KMS-11 (cell line): ENCODE data around the gene TMPRSS7.

Source experiments
- H2AFZ ChIP-seq: fragments of 200-600 bp; sonication (generic); 2 replicates; pipeline ENCODE4 v1.6.1; 2016; ENCODE audit warnings: antibody characterized with exemption, mixed run types, low read depth
- H3K27ac ChIP-seq: fragments of 200-600 bp; sonication (generic); 2 replicates; pipeline ENCODE4 v1.6.1; 2016; ENCODE audit warnings: mild to moderate bottlenecking, mixed run types
- H3K27me3 ChIP-seq: fragments of 200-600 bp; sonication (generic); 2 replicates; pipeline ENCODE4 v1.6.1; 2017; ENCODE audit warnings: mild to moderate bottlenecking, low read depth, mixed run types, moderate library complexity; ENCODE audit not compliant: insufficient read depth
- H3K36me3 ChIP-seq: fragments of 200-600 bp; sonication (generic); 2 replicates; pipeline ENCODE4 v1.6.1; 2017; ENCODE audit warnings: mild to moderate bottlenecking, mixed run types; ENCODE audit not compliant: insufficient read depth
- H3K4me1 ChIP-seq: fragments of 200-600 bp; sonication (generic); 2 replicates; pipeline ENCODE4 v1.6.1; 2016; ENCODE audit warnings: mild to moderate bottlenecking, low read depth, mixed run types; ENCODE audit not compliant: poor library complexity, severe bottlenecking
- H3K4me2 ChIP-seq: fragments of 200-600 bp; sonication (generic); 2 replicates; pipeline ENCODE4 v1.7.0; 2016; ENCODE audit warnings: mild to moderate bottlenecking, mixed run types
- H3K4me3 ChIP-seq: fragments of 200-600 bp; sonication (generic); IDR thresholded peaks from 2 replicates; pipeline ENCODE4 v1.6.1; 2017; ENCODE audit warnings: low read depth, low read length, mixed read lengths; ENCODE audit not compliant: insufficient read depth
- H3K79me2 ChIP-seq: fragments of 200-600 bp; sonication (generic); 2 replicates; pipeline ENCODE4 v1.6.1; 2016; ENCODE audit warnings: low read depth, mixed run types; ENCODE audit not compliant: insufficient read depth
- H3K9ac ChIP-seq: fragments of 200-600 bp; sonication (generic); 2 replicates; pipeline ENCODE4 v1.6.1; 2016; ENCODE audit warnings: mild to moderate bottlenecking, mixed run types
- H4K20me1 ChIP-seq: fragments of 200-600 bp; sonication (generic); 2 replicates; pipeline ENCODE4 v1.6.1; 2016; ENCODE audit warnings: mild to moderate bottlenecking, mixed run types; ENCODE audit not compliant: insufficient read depth
- CTCF ChIP-seq: fragments of 200-600 bp; sonication (generic); conservative IDR thresholded peaks from 2 replicates; pipeline ENCODE4 v1.6.1; 2017; ENCODE audit warnings: low read depth, mild to moderate bottlenecking, antibody characterized with exemption, low read length, moderate library complexity, mixed read lengths

The TMPRSS7 gene

GRCh38 chr3:112111785-112112402 is 77.4 kb downstream of the TMPRSS7 start:
- H2AFZ ChIP-seq: no peak overlapping the region
- no peak overlapping the region for H3K27ac ChIP-seq
- peaks cover 37% of the 10 kb centered on the region for H3K4me1 ChIP-seq
- H3K27me3 ChIP-seq: no peaks in the 10 kb centered on the region
- no peak overlapping the region for H3K4me3 ChIP-seq
- H3K9ac ChIP-seq: no peak overlapping the region
- no peaks in the 10 kb centered on the region for H3K36me3 ChIP-seq
- H4K20me1 ChIP-seq: no peaks in the 10 kb centered on the region
- no peak overlapping the region for H3K4me2 ChIP-seq
- H3K79me2 ChIP-seq: no peaks in the 10 kb centered on the region
- peak; percentile 92 for TF ChIP-seq CTCF

GRCh38 chr3:112114576-112115160 is 80.1 kb downstream of the TMPRSS7 start:
- Histone ChIP-seq H3K4me3 (no peak overlapping the region), H3K36me3 (no peaks in the 10 kb centered on the region), H2AFZ (no peak overlapping the region), H3K79me2 (no peaks in the 10 kb centered on the region), H3K4me2 (no peak overlapping the region), H3K9ac (no peak overlapping the region), H3K27me3 (no peaks in the 10 kb centered on the region), H4K20me1 (no peaks in the 10 kb centered on the region), H3K27ac (no peak overlapping the region), H3K4me1 (peaks cover 23% of the 10 kb centered on the region)
- TF ChIP-seq CTCF: no peak

DNA sequence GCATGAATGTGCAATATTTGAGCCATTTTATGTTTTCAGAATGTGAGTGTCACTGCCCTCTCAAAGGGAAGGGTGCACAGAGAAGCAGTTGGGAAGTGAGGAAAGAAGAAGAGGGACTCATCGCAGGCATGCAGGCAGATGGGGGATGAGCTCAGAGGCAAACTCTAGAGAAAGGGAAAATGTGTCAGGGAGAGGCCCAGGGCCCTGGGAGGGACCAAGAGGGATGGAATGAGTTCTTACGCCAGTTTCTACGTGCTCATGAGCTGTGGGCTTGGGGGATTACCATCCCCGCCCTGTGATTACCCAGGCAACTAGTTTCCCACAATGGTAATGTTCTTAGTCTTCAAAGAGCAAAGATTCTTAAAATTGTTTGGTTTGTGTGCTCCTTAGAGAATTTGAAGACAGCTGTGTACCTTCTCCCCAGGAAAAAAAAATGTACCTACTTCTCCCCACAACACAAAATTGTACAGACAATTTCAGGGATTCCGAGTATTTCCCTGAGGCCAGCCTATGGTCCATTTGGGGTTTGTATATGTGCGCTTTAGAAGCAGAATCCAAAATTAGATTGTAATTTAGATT is 80.7 kb downstream of the TMPRSS7 start:
- Histone ChIP-seq H3K4me2 (no peak overlapping the region), H4K20me1 (no peaks in the 10 kb centered on the region), H3K9ac (no peak overlapping the region), H3K27ac (no peak overlapping the region), H3K27me3 (no peaks in the 10 kb centered on the region), H3K4me1 (peaks cover 17% of the 10 kb centered on the region), H2AFZ (no peak overlapping the region), H3K4me3 (no peak overlapping the region), H3K79me2 (no peaks in the 10 kb centered on the region), H3K36me3 (no peaks in the 10 kb centered on the region)
- TF ChIP-seq CTCF: no peak

GRCh38 chr3:112115806-112116383 is 81.4 kb downstream of the TMPRSS7 start:
- no peaks in the 10 kb centered on the region for H3K36me3 ChIP-seq
- H3K4me1 ChIP-seq: peaks cover 16% of the 10 kb centered on the region
- no peaks in the 10 kb centered on the region for H4K20me1 ChIP-seq
- no peak overlapping the region for H2AFZ ChIP-seq
- H3K4me2 ChIP-seq: no peak overlapping the region
- H3K79me2 ChIP-seq: no peaks in the 10 kb centered on the region
- H3K27ac ChIP-seq: no peak overlapping the region
- H3K9ac ChIP-seq: no peak overlapping the region
- no peaks in the 10 kb centered on the region for H3K27me3 ChIP-seq
- TF ChIP-seq CTCF: no peak
- H3K4me3 ChIP-seq: no peak overlapping the region
